KBM-7 (cell line): ENCODE results near the gene SEPTIN10.
"Not testable (repeated sequence)": the region's sequence is repeated elsewhere in the genome, so short reads cannot be mapped to it uniquely, and the experiment has no call there.

ENCODE experiments used
- DNase-seq: peaks from one replicate; pipeline ENCODE4 v3.0.0-alpha.2; 2015
- in situ Hi-C: fragments of 300-500 bp; cut with MboI; formaldehyde crosslinking; loops from 2 replicates; pipeline ENCODE4 v1.14.3; 2020; ENCODE audit warnings: low sequenced_read_pairs, low pct_unique_long_range_greater_than_20kb, mixed read lengths

SEPTIN10 gene

GRCh38 chr2:109635426-109636304 is 21.9 kb upstream of the SEPTIN10 start:
- in situ Hi-C loops, result no loop called here
- DNase-seq, result no peak

GRCh38 chr2:109633284-109633961 is 19.7 kb upstream of the SEPTIN10 start:
- in situ Hi-C loops, result no loop called here
- DNase-seq, result no peak

- in situ Hi-C loops, result no loop called here
Observed at GRCh38 chr2:109632158-109632789, 18.5 kb upstream of the SEPTIN10 start.

GRCh38 chr2:109631741-109632140 is 18.0 kb upstream of the SEPTIN10 start:
- in situ Hi-C loops, result no loop called here
- no peak for DNase-seq

More at GRCh38 chr2:109632158-109632789, 18.5 kb upstream of the SEPTIN10 start:
- no peak for DNase-seq

GRCh38 chr2:109630441-109631430 is 17.0 kb upstream of the SEPTIN10 start:
- in situ Hi-C loops, result no loop called here
- DNase-seq, result no peak

GRCh38 chr2:109629867-109630266 is 16.1 kb upstream of the SEPTIN10 start:
- DNase-seq, result no peak
- in situ Hi-C loops, result no loop called here

GRCh38 chr2:109628321-109628720 is 14.6 kb upstream of the SEPTIN10 start:
- DNase-seq, in situ Hi-C loops: not testable (repeated sequence)

GRCh38 chr2:109624339-109624738 is 10.6 kb upstream of the SEPTIN10 start:
- DNase-seq, result no peak
- in situ Hi-C loops, result no loop called here

GRCh38 chr2:109623923-109624322 is 10.2 kb upstream of the SEPTIN10 start:
- in situ Hi-C loops, result no loop called here
- DNase-seq, result no peak

GRCh38 chr2:109623297-109623696 is 9.5 kb upstream of the SEPTIN10 start:
- DNase-seq, result no peak
- in situ Hi-C loops, result no loop called here

- in situ Hi-C loops, result no loop called here
- DNase-seq, result no peak
Observed at GRCh38 chr2:109619032-109619615, 5.4 kb upstream of the SEPTIN10 start.

GRCh38 chr2:109616184-109616583 is 2.4 kb upstream of the SEPTIN10 start:
- DNase-seq, result no peak
- in situ Hi-C loops, result no loop called here

- in situ Hi-C loops, result no loop called here
- no peak for DNase-seq
Observed at GRCh38 chr2:109615637-109616144, 1.9 kb upstream of the SEPTIN10 start.

- in situ Hi-C loops, result no loop called here
Observed at GRCh38 chr2:109614715-109615636, 1.2 kb upstream of the SEPTIN10 start.

GRCh38 chr2:109613081-109613921 is 465 bp downstream of the SEPTIN10 start:
- in situ Hi-C loops, result no loop called here
- peak; percentile 23 for DNase-seq

More at GRCh38 chr2:109614715-109615636, 1.2 kb upstream of the SEPTIN10 start:
- no peak for DNase-seq

- in situ Hi-C loops, result no loop called here
- DNase-seq, result no peak
Observed at GRCh38 chr2:109611467-109612095, 2.2 kb downstream of the SEPTIN10 start.
